ENCODE results near the gene TMEM82.

TMEM82 gene

DNA sequence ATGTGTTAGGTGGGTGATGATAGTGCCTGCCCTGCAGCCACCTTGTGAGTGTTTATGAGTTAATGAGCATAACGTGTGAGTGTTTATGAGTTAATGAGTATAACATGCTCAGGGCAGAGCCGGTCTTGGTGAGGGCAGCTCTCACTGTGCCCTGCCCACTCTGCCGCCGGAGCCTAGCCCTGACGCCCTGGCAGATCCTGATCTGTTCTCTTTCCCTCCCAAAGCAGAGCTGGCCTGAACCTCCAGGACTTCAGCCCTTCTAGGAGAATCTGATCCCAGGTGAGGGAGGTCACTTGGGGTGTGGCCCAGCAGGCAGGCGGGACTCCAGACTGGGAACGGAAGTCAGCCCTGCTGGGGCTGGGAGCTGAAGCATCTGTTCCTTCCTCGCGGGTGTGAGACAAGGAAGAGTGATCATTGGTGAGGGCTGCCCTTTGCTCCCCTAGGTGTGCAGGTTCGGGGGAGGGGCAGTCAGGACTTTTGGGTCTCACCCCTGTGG is 22.0 kb downstream of the TMEM82 start:
- H3K9me3 ChIP-seq (ENCODE audit: insufficient read depth, low read length, severe bottlenecking) = no peaks in the 10 kb centered on the region
- no peak overlapping the region for H2AFZ ChIP-seq (ENCODE audit: low read depth, low read length)
- no peaks in the 10 kb centered on the region for H3K36me3 ChIP-seq (ENCODE audit: insufficient read depth, low read length)
- H3K4me1 ChIP-seq (ENCODE audit: insufficient read depth, low read length) = no peaks in the 10 kb centered on the region
- H3K4me2 ChIP-seq (ENCODE audit: insufficient read depth, low read length) = no peak overlapping the region
- no peaks in the 10 kb centered on the region for H4K20me1 ChIP-seq (ENCODE audit: insufficient read depth, low read length)
- no peak for ATAC-seq (ENCODE audit: insufficient read depth, low read depth)
- no peaks in the 10 kb centered on the region for H3K27me3 ChIP-seq (ENCODE audit: insufficient read depth, low read length, poor library complexity)
- no peak overlapping the region for H3K4me3 ChIP-seq (ENCODE audit: low read depth in 1 of 2, low read length in 2 of 2)
- no peaks in the 10 kb centered on the region for H3K79me2 ChIP-seq (ENCODE audit: insufficient read depth, low read length)
- H3K27ac ChIP-seq (ENCODE audit: low read length) = no peak overlapping the region
- DNase-seq = no peak
- TF ChIP-seq, protein P1, sequence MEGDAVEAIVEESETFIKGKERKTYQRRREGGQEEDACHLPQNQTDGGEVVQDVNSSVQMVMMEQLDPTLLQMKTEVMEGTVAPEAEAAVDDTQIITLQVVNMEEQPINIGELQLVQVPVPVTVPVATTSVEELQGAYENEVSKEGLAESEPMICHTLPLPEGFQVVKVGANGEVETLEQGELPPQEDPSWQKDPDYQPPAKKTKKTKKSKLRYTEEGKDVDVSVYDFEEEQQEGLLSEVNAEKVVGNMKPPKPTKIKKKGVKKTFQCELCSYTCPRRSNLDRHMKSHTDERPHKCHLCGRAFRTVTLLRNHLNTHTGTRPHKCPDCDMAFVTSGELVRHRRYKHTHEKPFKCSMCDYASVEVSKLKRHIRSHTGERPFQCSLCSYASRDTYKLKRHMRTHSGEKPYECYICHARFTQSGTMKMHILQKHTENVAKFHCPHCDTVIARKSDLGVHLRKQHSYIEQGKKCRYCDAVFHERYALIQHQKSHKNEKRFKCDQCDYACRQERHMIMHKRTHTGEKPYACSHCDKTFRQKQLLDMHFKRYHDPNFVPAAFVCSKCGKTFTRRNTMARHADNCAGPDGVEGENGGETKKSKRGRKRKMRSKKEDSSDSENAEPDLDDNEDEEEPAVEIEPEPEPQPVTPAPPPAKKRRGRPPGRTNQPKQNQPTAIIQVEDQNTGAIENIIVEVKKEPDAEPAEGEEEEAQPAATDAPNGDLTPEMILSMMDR (IDR thresholded peaks at IDR 0.05; ENCODE audit: borderline replicate concordance, extremely low read depth, low read length, poor library complexity, severe bottlenecking) = no peak
- TF ChIP-seq EZH2 (IDR thresholded peaks at IDR 0.05; ENCODE audit: borderline replicate concordance, low read depth, low read length, severe bottlenecking) = no peak
- no peak overlapping the region for H3K9ac ChIP-seq (ENCODE audit: low read depth, low read length)

DNA sequence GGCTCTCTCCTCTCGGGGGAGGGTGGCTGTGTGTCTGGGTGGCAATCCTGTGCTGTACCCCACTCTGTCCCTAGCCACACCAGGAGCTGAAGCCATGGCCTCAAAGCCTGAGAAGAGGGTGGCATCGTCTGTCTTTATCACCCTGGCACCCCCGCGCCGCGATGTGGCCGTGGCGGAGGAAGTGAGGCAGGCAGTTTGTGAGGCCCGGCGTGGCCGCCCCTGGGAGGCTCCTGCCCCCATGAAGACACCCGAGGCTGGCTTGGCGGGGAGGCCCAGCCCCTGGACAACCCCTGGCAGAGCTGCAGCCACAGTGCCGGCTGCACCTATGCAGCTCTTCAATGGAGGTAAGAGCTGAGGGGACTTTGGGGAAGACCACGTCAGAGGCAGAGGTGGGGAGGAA is 22.6 kb downstream of the TMEM82 start:
- H3K79me2 ChIP-seq (ENCODE audit: insufficient read depth, low read length) = no peaks in the 10 kb centered on the region
- H3K4me2 ChIP-seq (ENCODE audit: insufficient read depth, low read length) = no peak overlapping the region
- H3K27ac ChIP-seq (ENCODE audit: low read length) = no peak overlapping the region
- no peaks in the 10 kb centered on the region for H3K9me3 ChIP-seq (ENCODE audit: insufficient read depth, low read length, severe bottlenecking)
- H4K20me1 ChIP-seq (ENCODE audit: insufficient read depth, low read length) = no peaks in the 10 kb centered on the region
- H3K4me3 ChIP-seq (ENCODE audit: low read depth in 1 of 2, low read length in 2 of 2) = no peak overlapping the region
- no peaks in the 10 kb centered on the region for H3K36me3 ChIP-seq (ENCODE audit: insufficient read depth, low read length)
- DNase-seq (no peak), ATAC-seq (ENCODE audit: insufficient read depth, low read depth) (no peak)
- no peaks in the 10 kb centered on the region for H3K27me3 ChIP-seq (ENCODE audit: insufficient read depth, low read length, poor library complexity)
- TF ChIP-seq, protein P1 (IDR thresholded peaks at IDR 0.05; ENCODE audit: borderline replicate concordance, extremely low read depth, low read length, poor library complexity, severe bottlenecking) = no peak
- no peak for TF ChIP-seq EZH2 (IDR thresholded peaks at IDR 0.05; ENCODE audit: borderline replicate concordance, low read depth, low read length, severe bottlenecking)
- H2AFZ ChIP-seq (ENCODE audit: low read depth, low read length) = no peak overlapping the region
- H3K4me1 ChIP-seq (ENCODE audit: insufficient read depth, low read length) = no peaks in the 10 kb centered on the region
- no peak overlapping the region for H3K9ac ChIP-seq (ENCODE audit: low read depth, low read length)

DNA sequence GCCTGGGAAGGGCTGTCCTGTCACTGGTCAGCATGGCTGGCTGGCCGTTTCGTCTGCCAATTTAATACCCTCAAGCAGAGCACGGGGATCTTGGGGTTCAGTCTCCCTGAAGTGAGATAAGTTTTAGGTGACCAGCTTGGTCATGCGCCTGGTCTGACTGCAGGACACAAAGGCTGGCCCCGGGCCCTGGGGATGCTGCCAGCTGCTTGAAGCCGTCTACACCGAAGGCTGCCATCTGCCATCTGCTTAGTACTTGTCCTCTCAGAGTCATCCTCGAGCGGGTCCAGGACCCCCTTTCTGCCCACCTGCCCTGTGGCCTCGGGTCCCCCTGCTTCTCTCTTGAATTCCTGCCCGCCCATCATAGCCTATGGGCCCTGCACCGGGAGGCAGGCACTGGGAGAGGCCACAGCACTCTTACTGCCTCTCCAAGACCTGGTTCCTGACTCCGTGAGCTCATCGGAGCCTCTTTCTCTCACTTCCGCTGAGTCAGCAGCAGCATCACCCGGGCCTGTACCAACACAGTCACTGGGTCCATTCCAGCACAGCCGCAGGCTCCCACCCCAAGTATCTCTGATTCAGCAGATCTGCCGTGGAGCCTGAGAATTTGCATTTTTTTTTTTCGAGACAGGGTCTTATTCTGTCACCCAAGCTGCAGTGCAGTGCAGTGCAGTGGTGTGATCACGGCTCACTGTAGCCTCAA is 23.3 kb downstream of the TMEM82 start:
- no peaks in the 10 kb centered on the region for H3K4me1 ChIP-seq (ENCODE audit: insufficient read depth, low read length)
- H3K27ac ChIP-seq (ENCODE audit: low read length) = no peak overlapping the region
- ATAC-seq (ENCODE audit: insufficient read depth, low read depth) = no peak
- H2AFZ ChIP-seq (ENCODE audit: low read depth, low read length) = no peak overlapping the region
- no peaks in the 10 kb centered on the region for H3K79me2 ChIP-seq (ENCODE audit: insufficient read depth, low read length)
- H3K4me2 ChIP-seq (ENCODE audit: insufficient read depth, low read length) = no peak overlapping the region
- no peaks in the 10 kb centered on the region for H3K36me3 ChIP-seq (ENCODE audit: insufficient read depth, low read length)
- H3K9ac ChIP-seq (ENCODE audit: low read depth, low read length) = no peak overlapping the region
- H4K20me1 ChIP-seq (ENCODE audit: insufficient read depth, low read length) = no peaks in the 10 kb centered on the region
- TF ChIP-seq EZH2 (IDR thresholded peaks at IDR 0.05; ENCODE audit: borderline replicate concordance, low read depth, low read length, severe bottlenecking) = no peak
- TF ChIP-seq, protein P1 (IDR thresholded peaks at IDR 0.05; ENCODE audit: borderline replicate concordance, extremely low read depth, low read length, poor library complexity, severe bottlenecking) = no peak
- H3K4me3 ChIP-seq (ENCODE audit: low read depth in 1 of 2, low read length in 2 of 2) = no peak overlapping the region
- no peaks in the 10 kb centered on the region for H3K9me3 ChIP-seq (ENCODE audit: insufficient read depth, low read length, severe bottlenecking)
- no peak for DNase-seq
- no peaks in the 10 kb centered on the region for H3K27me3 ChIP-seq (ENCODE audit: insufficient read depth, low read length, poor library complexity)

All from DND-41 (cell line).